Measurements from ENCODE around the gene OR2D2. TPM values are rescaled to one million over a fixed set of nuclear protein-coding genes. Genes with fewer than 3 reads are reported as not detected.
"Not testable (repeated sequence)": the region's sequence is repeated elsewhere in the genome, so short reads cannot be mapped to it uniquely, and the experiment has no call there.

OR2D2 gene
- total RNA-seq, 4 donors from 2014 or later, result not detected

DNA sequence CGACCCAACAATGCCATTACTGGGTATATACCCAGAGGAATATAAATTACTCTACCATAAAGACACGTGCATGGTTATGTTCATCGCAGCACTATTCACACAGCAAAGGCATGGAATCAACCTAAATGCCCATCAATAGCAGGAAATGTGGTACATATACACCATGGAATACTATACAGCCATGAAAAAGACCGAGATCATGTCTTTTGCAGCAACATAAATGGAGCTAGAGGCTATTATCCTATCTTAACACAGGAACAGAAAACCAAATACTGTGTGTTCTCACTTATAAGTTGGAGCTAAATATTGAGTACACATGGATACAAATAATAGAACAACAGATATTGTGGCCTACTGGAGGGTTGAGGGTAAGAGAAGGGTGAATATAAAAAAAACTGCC lies 3.5 kb downstream of the OR2D2 start:
- TF ChIP-seq EP300 (IDR thresholded peaks at IDR 0.05) (no peak), POLR2A (IDR thresholded peaks at IDR 0.05) (no peak)
- 85 to 87% methylated on average over 4 of the region's 4 CpGs for WGBS, 2 donors
- Histone ChIP-seq H3K4me1 (no peaks in the 10 kb centered on the region), H3K36me3 (no peaks in the 10 kb centered on the region), H3K27me3 (no peaks in the 10 kb centered on the region), H3K9me3 (peaks cover 0 to 3% (median 0%) of the 10 kb centered on the region in 4 donors), H3K4me3 (no peak overlapping the region), H3K27ac (no peak overlapping the region)
- DNase-seq (ENCODE audit: low spot score in 2 of 2), result no peak

DNA sequence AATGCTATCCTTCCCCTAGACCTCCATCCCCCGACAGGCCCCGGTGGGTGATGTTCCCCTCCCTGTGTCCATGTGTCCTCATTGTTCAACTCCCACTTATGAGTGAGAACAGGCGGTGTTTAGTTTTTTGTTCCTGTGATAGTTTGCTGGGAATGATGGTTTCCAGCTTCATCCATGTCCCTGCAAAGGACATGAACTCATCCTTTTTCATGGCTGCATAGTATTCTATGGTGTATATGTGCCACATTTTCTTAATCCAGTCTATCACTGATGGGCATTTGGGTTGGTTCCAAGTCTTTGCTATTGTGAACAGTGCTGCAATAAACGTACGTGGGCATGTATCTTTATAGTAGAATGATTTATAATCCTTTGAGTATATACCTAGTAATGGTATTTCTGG lies 4.6 kb downstream of the OR2D2 start:
- 95% methylated on average over 5 of the region's 5 CpGs for WGBS, 2 donors
- H3K4me1 ChIP-seq; DNase-seq (ENCODE audit: low spot score in 2 of 2); H3K27me3 ChIP-seq; H3K36me3 ChIP-seq; H3K27ac ChIP-seq; H3K4me3 ChIP-seq; H3K9me3 ChIP-seq: not testable (repeated sequence)

DNA sequence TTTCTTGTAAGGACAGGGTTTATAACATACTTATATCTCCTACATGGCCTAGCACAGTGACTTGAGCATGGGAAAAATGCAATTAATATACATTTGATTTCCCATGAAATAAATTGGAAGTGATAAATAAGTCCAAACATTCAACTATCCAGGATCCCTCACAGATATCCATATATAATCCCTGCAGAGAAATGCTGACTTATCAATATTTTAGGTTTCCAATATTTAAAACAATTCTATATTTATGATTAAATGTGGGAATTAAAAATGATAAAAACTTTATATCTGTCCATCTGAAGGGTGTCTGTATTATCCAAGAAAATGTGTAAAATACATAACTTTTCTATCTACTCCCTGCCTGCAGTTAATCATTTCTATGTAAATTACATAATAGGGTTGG lies 9.5 kb downstream of the OR2D2 start:
- no peak for TF ChIP-seq EP300 (IDR thresholded peaks at IDR 0.05)
- TF ChIP-seq, protein P1, sequence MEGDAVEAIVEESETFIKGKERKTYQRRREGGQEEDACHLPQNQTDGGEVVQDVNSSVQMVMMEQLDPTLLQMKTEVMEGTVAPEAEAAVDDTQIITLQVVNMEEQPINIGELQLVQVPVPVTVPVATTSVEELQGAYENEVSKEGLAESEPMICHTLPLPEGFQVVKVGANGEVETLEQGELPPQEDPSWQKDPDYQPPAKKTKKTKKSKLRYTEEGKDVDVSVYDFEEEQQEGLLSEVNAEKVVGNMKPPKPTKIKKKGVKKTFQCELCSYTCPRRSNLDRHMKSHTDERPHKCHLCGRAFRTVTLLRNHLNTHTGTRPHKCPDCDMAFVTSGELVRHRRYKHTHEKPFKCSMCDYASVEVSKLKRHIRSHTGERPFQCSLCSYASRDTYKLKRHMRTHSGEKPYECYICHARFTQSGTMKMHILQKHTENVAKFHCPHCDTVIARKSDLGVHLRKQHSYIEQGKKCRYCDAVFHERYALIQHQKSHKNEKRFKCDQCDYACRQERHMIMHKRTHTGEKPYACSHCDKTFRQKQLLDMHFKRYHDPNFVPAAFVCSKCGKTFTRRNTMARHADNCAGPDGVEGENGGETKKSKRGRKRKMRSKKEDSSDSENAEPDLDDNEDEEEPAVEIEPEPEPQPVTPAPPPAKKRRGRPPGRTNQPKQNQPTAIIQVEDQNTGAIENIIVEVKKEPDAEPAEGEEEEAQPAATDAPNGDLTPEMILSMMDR (IDR thresholded peaks at IDR 0.05), result no peak
- TF ChIP-seq POLR2A (IDR thresholded peaks at IDR 0.05), result no peak

DNA sequence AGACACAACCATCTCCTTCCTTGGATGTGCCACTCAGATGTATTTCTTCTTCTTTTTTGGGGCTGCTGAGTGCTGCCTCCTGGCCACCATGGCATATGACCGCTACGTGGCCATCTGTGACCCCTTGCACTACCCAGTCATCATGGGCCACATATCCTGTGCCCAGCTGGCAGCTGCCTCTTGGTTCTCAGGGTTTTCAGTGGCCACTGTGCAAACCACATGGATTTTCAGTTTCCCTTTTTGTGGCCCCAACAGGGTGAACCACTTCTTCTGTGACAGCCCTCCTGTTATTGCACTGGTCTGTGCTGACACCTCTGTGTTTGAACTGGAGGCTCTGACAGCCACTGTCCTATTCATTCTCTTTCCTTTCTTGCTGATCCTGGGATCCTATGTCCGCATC lies 15.4 kb downstream of the OR2D2 start:
- Histone ChIP-seq H3K27ac (no peak overlapping the region), H3K27me3 (no peaks in the 10 kb centered on the region), H3K36me3 (no peaks in the 10 kb centered on the region), H3K4me1 (no peaks in the 10 kb centered on the region), H3K4me3 (no peak overlapping the region), H3K9me3 (peaks cover 0 to 9% (median 0%) of the 10 kb centered on the region in 4 donors)
- TF ChIP-seq EP300 (IDR thresholded peaks at IDR 0.05) (no peak), POLR2A (IDR thresholded peaks at IDR 0.05) (no peak)
- TF ChIP-seq, protein P1 (IDR thresholded peaks at IDR 0.05), result no peak
- 83 to 90% methylated on average over 3 of the region's 3 CpGs for WGBS, 2 donors
- DNase-seq (ENCODE audit: low spot score in 2 of 2), result no peak

More for the DNA sequence above, 9.5 kb downstream of the OR2D2 start:
- no peak for DNase-seq (ENCODE audit: low spot score in 2 of 2)
- Histone ChIP-seq H3K4me3 (no peak overlapping the region), H3K9me3 (no peaks in the 10 kb centered on the region), H3K4me1 (no peaks in the 10 kb centered on the region), H3K27ac (no peak overlapping the region), H3K36me3 (no peaks in the 10 kb centered on the region), H3K27me3 (no peaks in the 10 kb centered on the region)

DNA sequence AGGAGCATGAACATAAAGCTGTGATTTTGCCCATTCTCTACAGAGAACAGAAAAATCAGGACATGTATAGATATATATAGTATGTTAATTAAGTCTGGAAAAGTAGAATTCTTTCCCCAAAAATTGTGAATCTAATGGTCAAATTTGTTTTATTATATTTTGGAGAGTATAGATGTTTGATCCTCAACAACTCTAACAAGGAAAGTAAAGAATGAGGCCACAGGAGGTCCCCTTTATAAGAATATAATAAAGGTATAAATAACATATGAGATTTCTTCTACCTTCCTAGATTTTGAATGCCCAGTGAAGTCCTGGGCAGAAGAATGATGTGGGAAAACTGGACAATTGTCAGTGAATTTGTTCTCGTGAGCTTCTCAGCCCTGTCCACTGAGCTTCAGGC lies 16.0 kb downstream of the OR2D2 start, which contains the start of gene OR10A4:
Gene OR10A4 (plus strand): TSS at position 301 of the 400 bp plus-strand sequence. CDS start 23 bp downstream, at position 324.
- no peak for DNase-seq (ENCODE audit: low spot score in 2 of 2)
- TF ChIP-seq, protein P1 (IDR thresholded peaks at IDR 0.05), result no peak
- TF ChIP-seq EP300 (IDR thresholded peaks at IDR 0.05) (no peak), POLR2A (IDR thresholded peaks at IDR 0.05) (no peak)
- Histone ChIP-seq H3K27ac (no peak within 1 kb of the TSS), H3K9me3 (peaks cover 0 to 9% (median 0%) of the 10 kb centered on the region in 4 donors), H3K4me1 (no peaks in the 10 kb centered on the region), H3K27me3 (no peaks in the 10 kb centered on the region), H3K36me3 (no peaks in the 10 kb centered on the region), H3K4me3 (no peak within 1 kb of the TSS)
- 88 to 97% methylated on average over 1 of the region's 1 CpG for WGBS, 2 donors

DNA sequence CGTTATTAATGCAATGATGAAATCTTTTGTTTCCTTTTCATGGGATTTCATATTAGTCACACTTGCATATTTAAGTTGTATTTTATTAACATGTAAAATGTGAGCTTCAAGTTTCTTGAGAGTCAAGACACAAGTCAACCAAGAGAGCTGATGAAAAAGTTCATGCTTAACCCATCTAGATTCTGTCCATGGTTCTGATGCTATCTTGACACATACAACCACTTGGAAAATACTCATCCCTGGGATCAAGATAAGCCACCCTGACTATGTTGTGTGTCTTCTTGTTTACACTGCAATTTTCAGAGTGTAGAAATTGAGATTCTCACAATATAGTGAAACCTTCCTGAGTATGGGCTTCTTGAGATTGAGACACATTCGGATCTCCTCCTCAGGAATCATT lies 16.5 kb downstream of the OR2D2 start:
- TF ChIP-seq EP300 (IDR thresholded peaks at IDR 0.05) (no peak), POLR2A (IDR thresholded peaks at IDR 0.05) (no peak)
- TF ChIP-seq, protein P1 (IDR thresholded peaks at IDR 0.05), result no peak
- Histone ChIP-seq H3K4me1 (no peaks in the 10 kb centered on the region), H3K27ac (no peak overlapping the region), H3K27me3 (no peaks in the 10 kb centered on the region), H3K4me3 (no peak overlapping the region), H3K9me3 (peaks cover 0 to 9% (median 0%) of the 10 kb centered on the region in 4 donors), H3K36me3 (no peaks in the 10 kb centered on the region)
- no peak for DNase-seq (ENCODE audit: low spot score in 2 of 2)
- WGBS, 2 donors, result 90 to 93% methylated on average over 2 of the region's 2 CpGs

Measured in tibial nerve (tissue), 4 donors.